Right cardiac atrium (tissue), 5 donors: ENCODE results near the gene PAX7. TPM values are rescaled to one million over a fixed set of nuclear protein-coding genes. Genes with fewer than 3 reads are reported as not detected.
"Not testable (repeated sequence)": the region's sequence is repeated elsewhere in the genome, so short reads cannot be mapped to it uniquely, and the experiment has no call there.

ENCODE experiments used
- ATAC-seq, 2 donors: fragments of 200-7000 bp; cut with Tn5 transposase; one replicate each; pipeline versions ENCODE4 v1.8.0 to v1.9.1; 2020; ENCODE audit warnings: moderate library complexity in 2 of 2, mild to moderate bottlenecking in 1 of 2
- DNase-seq, 3 donors: peaks; one replicate each; pipeline ENCODE4 v3.0.0-alpha.2; 2020
- H3K27ac ChIP-seq: one replicate; pipeline ENCODE4 v1.5.1; 2013; ENCODE audit warnings: mild to moderate bottlenecking, low read length, control low read depth, moderate library complexity
- H3K27me3 ChIP-seq: one replicate; pipeline ENCODE4 v1.6.1; 2013; ENCODE audit not compliant: control insufficient read depth, insufficient read depth
- H3K4me1 ChIP-seq: one replicate; pipeline ENCODE4 v1.6.1; 2013; ENCODE audit warnings: low read length; ENCODE audit not compliant: control insufficient read depth, insufficient read depth
- H3K4me3 ChIP-seq: one replicate; pipeline ENCODE4 v1.5.1; 2013; ENCODE audit warnings: low read length, control low read depth
- H3K9me3 ChIP-seq: one replicate; pipeline ENCODE4 v1.6.1; 2013; ENCODE audit warnings: low read length; ENCODE audit not compliant: control insufficient read depth
- WGBS: extraction: QIAGEN DNeasy Blood & Tissue Kit; methylation state at CpG from one replicate; pipeline ENCODE4 v1.1.7; 2013; 5-methylcytosine and 5-hydroxymethylcytosine counted together
- intact Hi-C, 4 donors: fragments of 100-400 bp; cut with DNase I; formaldehyde crosslinking; loops; one replicate each; pipeline versions ENCODE4 v1.11.0 to v1.14.0; 2022 to 2023
- polyA plus RNA-seq: library from polyadenylated mRNA; stranded (reverse); fragments of 200-250 nt; gene quantifications from one replicate; pipeline ENCODE4 v1.2.3, GENCODE V29; 2013
- total RNA-seq, 4 donors: library from RNA; stranded (reverse); fragmentation: NEBNext Ultra II Directional; extraction: Animal tissue kit (Norgen Biotek cat#: 25700); gene quantifications; one replicate each; pipeline ENCODE4 v1.2.1, GENCODE V29; 2021
- donor health status: healthy with polysubstance abuse.
- donor health status: DM: no; HTN: yes; CAD: no.
- donor health status: DM: no; HTN: no; CAD: no.
- donor health status: DM: no; HTN: yes; CAD: no; lungs with severe emphysema.
- donor health status: DM: yes; HTN: yes; CAD: no.

PAX7 gene
- total and polyA plus RNA-seq, 5 donors: not detected

GRCh38 chr1:18693256-18694098, 62.8 kb downstream of the PAX7 start:
- H3K27me3 ChIP-seq: no peaks in the 10 kb centered on the region
- no peak for ATAC-seq
- H3K27ac ChIP-seq: no peak overlapping the region

GRCh38 chr1:18694289-18694688, 63.6 kb downstream of the PAX7 start:
- H3K27me3 ChIP-seq, DNase-seq: not testable (repeated sequence)
- 90% methylated on average over 7 of the region's 7 CpGs for WGBS

More at GRCh38 chr1:18693256-18694098, 62.8 kb downstream of the PAX7 start:
- 22% methylated on average over 25 of the region's 25 CpGs for WGBS
- H3K9me3 ChIP-seq: no peaks in the 10 kb centered on the region
- no peaks in the 10 kb centered on the region for H3K4me1 ChIP-seq
- DNase-seq: no peak
- H3K4me3 ChIP-seq: no peak overlapping the region
- intact Hi-C loops: no loop called here

GRCh38 chr1:18697541-18697940, 66.9 kb downstream of the PAX7 start:
- H3K4me1 ChIP-seq: no peaks in the 10 kb centered on the region
- H3K4me3 ChIP-seq: no peak overlapping the region
- no peak for ATAC-seq
- no peak for DNase-seq
- WGBS: 61% methylated on average over 1 of the region's 1 CpG
- H3K27me3 ChIP-seq: no peaks in the 10 kb centered on the region
- no peaks in the 10 kb centered on the region for H3K9me3 ChIP-seq
- intact Hi-C loops: no loop called here
- H3K27ac ChIP-seq: no peak overlapping the region

More at GRCh38 chr1:18694289-18694688, 63.6 kb downstream of the PAX7 start:
- H3K4me3 ChIP-seq, H3K9me3 ChIP-seq, intact Hi-C loops, ATAC-seq, H3K27ac ChIP-seq, H3K4me1 ChIP-seq: not testable (repeated sequence)

- H3K4me3 ChIP-seq: no peak overlapping the region
- DNase-seq (no peak), ATAC-seq (no peak)
- H3K27ac ChIP-seq: no peak overlapping the region
- no peaks in the 10 kb centered on the region for H3K9me3 ChIP-seq
- no peaks in the 10 kb centered on the region for H3K4me1 ChIP-seq
- no peaks in the 10 kb centered on the region for H3K27me3 ChIP-seq
- intact Hi-C loops: no loop called here
- 91% methylated on average over 12 of the region's 12 CpGs for WGBS
Measured at GRCh38 chr1:18700530-18700929, 69.9 kb downstream of the PAX7 start.

GRCh38 chr1:18701183-18701582, 70.5 kb downstream of the PAX7 start:
- no peak overlapping the region for H3K27ac ChIP-seq
- H3K9me3 ChIP-seq: no peaks in the 10 kb centered on the region
- WGBS: 83% methylated on average over 7 of the region's 7 CpGs
- H3K4me1 ChIP-seq: no peaks in the 10 kb centered on the region
- ATAC-seq (no peak), DNase-seq (no peak)
- no peak overlapping the region for H3K4me3 ChIP-seq
- intact Hi-C loops: no loop called here
- H3K27me3 ChIP-seq: no peaks in the 10 kb centered on the region

GRCh38 chr1:18703041-18703621, 72.5 kb downstream of the PAX7 start:
- no peaks in the 10 kb centered on the region for H3K9me3 ChIP-seq
- WGBS: 36% methylated on average over 21 of the region's 21 CpGs
- no peaks in the 10 kb centered on the region for H3K4me1 ChIP-seq
- no peaks in the 10 kb centered on the region for H3K27me3 ChIP-seq
- ATAC-seq (no peak), DNase-seq (no peak)
- no peak overlapping the region for H3K27ac ChIP-seq
- intact Hi-C loops: no loop called here
- no peak overlapping the region for H3K4me3 ChIP-seq

- WGBS: 45% methylated on average over 12 of the region's 12 CpGs
- no peak for DNase-seq
- intact Hi-C loops: no loop called here
- Histone ChIP-seq H3K27ac (no peak overlapping the region), H3K9me3 (no peaks in the 10 kb centered on the region), H3K4me1 (no peaks in the 10 kb centered on the region), H3K27me3 (no peaks in the 10 kb centered on the region), H3K4me3 (no peak overlapping the region)
- no peak for ATAC-seq
Measured at GRCh38 chr1:18705811-18706210, 75.2 kb downstream of the PAX7 start.

- no peaks in the 10 kb centered on the region for H3K27me3 ChIP-seq
- no peak overlapping the region for H3K4me3 ChIP-seq
- no peaks in the 10 kb centered on the region for H3K9me3 ChIP-seq
- ATAC-seq: no peak
- WGBS: 72% methylated on average over 6 of the region's 6 CpGs
- H3K27ac ChIP-seq: no peak overlapping the region
- no peak for DNase-seq
- H3K4me1 ChIP-seq: no peaks in the 10 kb centered on the region
- intact Hi-C loops: no loop called here
Measured at GRCh38 chr1:18707696-18708257, 77.1 kb downstream of the PAX7 start.

- Histone ChIP-seq H3K4me1 (no peaks in the 10 kb centered on the region), H3K4me3 (no peak overlapping the region), H3K27ac (no peak overlapping the region), H3K27me3 (no peaks in the 10 kb centered on the region), H3K9me3 (no peaks in the 10 kb centered on the region)
- WGBS: 69% methylated on average over 3 of the region's 3 CpGs
- no peak for DNase-seq
- intact Hi-C loops: no loop called here
- ATAC-seq: no peak
Measured at GRCh38 chr1:18710002-18710401, 79.4 kb downstream of the PAX7 start.

GRCh38 chr1:18711003-18711402, 80.4 kb downstream of the PAX7 start:
- ATAC-seq (no peak), DNase-seq (no peak)
- Histone ChIP-seq H3K4me1 (no peaks in the 10 kb centered on the region), H3K4me3 (no peak overlapping the region), H3K27ac (no peak overlapping the region), H3K27me3 (no peaks in the 10 kb centered on the region), H3K9me3 (no peaks in the 10 kb centered on the region)
- WGBS: 70% methylated on average over 8 of the region's 8 CpGs
- intact Hi-C loops: no loop called here

- no peaks in the 10 kb centered on the region for H3K27me3 ChIP-seq
- no peaks in the 10 kb centered on the region for H3K4me1 ChIP-seq
- DNase-seq (no peak), ATAC-seq (no peak)
- H3K27ac ChIP-seq: no peak overlapping the region
- no peaks in the 10 kb centered on the region for H3K9me3 ChIP-seq
- 80% methylated on average over 11 of the region's 11 CpGs for WGBS
- intact Hi-C loops: no loop called here
- no peak overlapping the region for H3K4me3 ChIP-seq
Measured at GRCh38 chr1:18711536-18712251, 81.0 kb downstream of the PAX7 start.
